Chondrocyte (in vitro differentiated cells): Measurements from ENCODE around the gene INHBB. TPM values are rescaled to one million over a fixed set of nuclear protein-coding genes. Genes with fewer than 3 reads are reported as not detected.

Experiments
- DNase-seq: peaks from one replicate; pipeline ENCODE4 v3.0.0; 2021; ENCODE audit warnings: mixed read lengths, low spot score
- H3K27ac Mint-ChIP-seq: one replicate; pipeline ENCODE4 v1.8.0; 2021; ENCODE audit warnings: mild to moderate bottlenecking, moderate library complexity, mixed read lengths; ENCODE audit not compliant: unreplicated experiment
- H3K27me3 Mint-ChIP-seq: 2 replicates; pipeline ENCODE4 v1.8.0; 2021; ENCODE audit warnings: low read depth, mixed read lengths
- H3K36me3 Mint-ChIP-seq: 2 replicates; pipeline ENCODE4 v1.8.0; 2021; ENCODE audit warnings: low read depth, mixed read lengths
- H3K4me1 Mint-ChIP-seq: 2 replicates; pipeline ENCODE4 v1.8.0; 2021; ENCODE audit warnings: low read depth, mild to moderate bottlenecking, mixed read lengths
- H3K4me3 Mint-ChIP-seq: one replicate; pipeline ENCODE4 v1.8.0; 2021; ENCODE audit warnings: mild to moderate bottlenecking, moderate library complexity, mixed read lengths; ENCODE audit not compliant: unreplicated experiment
- H3K9me3 Mint-ChIP-seq: 2 replicates; pipeline ENCODE4 v1.8.0; 2021; ENCODE audit warnings: low read depth, mixed read lengths
- total RNA-seq: library from RNA; stranded (reverse); gene quantifications from 3 replicates; pipeline ENCODE4 v1.2.1, GENCODE V29; 2021
- TF ChIP-seq, protein P1 (sequence below): fragments of 200-600 bp; sonication (generic); IDR thresholded peaks from 2 replicates; pipeline ENCODE4 v1.5.0; 2021; ENCODE audit warnings: antibody characterized with exemption, mild to moderate bottlenecking, moderate library complexity

INHBB gene
- total RNA-seq, 1 donor from 2014 or later, result 1.3 TPM

DNA sequence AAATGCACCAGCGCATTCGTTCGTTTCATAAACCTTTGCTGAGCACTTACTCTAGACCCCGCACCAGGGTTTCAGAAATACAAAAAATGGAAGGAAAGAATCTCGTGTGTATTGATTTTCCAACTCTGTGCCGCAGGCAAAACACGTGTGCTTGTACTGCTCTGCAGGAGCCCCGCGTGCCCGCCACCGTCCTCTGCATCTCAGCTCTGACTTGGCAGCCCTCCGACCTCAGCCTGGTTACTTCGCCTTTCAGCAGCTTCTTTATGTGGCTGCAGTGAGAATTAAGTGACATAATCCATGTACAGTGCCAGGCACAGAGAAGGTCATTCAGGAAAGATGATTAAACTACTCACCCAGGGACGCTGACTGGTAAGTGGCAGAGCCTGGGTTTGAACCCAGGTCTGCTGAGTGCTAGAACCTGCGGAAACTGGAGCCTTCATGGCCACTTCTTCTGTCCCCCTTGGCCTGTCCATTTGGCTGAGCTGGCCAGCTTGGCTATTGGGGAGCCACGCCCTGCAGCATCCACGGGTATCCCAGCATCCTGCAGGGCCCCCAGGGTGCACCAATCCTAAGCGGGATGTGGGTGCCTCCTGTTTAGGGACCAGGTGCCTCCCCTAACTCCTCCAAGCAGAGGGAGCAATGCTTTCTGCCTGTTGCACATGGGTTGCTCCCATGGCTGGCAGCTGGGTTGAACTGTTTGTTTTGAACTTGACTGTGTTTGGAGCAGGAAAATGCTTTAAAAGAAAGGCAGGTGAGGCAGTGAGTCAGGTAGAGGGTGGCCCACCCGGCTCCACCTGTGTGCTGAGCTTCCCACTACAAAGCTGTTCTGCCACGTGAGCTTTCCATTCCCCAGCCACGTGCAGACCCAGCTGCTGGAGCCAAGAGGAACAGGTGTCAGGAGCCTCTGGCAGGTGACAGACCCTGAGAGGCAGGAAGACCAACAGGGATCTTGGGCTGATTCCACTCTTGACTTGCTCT is 34.3 kb downstream of the INHBB start:
- peaks cover 2% of the 10 kb centered on the region for H3K36me3 Mint-ChIP-seq
- H3K4me1 Mint-ChIP-seq, result no peaks in the 10 kb centered on the region
- no peak overlapping the region for H3K27ac Mint-ChIP-seq
- no peak for DNase-seq
- TF ChIP-seq, protein P1, sequence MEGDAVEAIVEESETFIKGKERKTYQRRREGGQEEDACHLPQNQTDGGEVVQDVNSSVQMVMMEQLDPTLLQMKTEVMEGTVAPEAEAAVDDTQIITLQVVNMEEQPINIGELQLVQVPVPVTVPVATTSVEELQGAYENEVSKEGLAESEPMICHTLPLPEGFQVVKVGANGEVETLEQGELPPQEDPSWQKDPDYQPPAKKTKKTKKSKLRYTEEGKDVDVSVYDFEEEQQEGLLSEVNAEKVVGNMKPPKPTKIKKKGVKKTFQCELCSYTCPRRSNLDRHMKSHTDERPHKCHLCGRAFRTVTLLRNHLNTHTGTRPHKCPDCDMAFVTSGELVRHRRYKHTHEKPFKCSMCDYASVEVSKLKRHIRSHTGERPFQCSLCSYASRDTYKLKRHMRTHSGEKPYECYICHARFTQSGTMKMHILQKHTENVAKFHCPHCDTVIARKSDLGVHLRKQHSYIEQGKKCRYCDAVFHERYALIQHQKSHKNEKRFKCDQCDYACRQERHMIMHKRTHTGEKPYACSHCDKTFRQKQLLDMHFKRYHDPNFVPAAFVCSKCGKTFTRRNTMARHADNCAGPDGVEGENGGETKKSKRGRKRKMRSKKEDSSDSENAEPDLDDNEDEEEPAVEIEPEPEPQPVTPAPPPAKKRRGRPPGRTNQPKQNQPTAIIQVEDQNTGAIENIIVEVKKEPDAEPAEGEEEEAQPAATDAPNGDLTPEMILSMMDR, result no peak
- H3K9me3 Mint-ChIP-seq, result no peaks in the 10 kb centered on the region
- peaks cover 37% of the 10 kb centered on the region for H3K27me3 Mint-ChIP-seq
- no peak overlapping the region for H3K4me3 Mint-ChIP-seq

DNA sequence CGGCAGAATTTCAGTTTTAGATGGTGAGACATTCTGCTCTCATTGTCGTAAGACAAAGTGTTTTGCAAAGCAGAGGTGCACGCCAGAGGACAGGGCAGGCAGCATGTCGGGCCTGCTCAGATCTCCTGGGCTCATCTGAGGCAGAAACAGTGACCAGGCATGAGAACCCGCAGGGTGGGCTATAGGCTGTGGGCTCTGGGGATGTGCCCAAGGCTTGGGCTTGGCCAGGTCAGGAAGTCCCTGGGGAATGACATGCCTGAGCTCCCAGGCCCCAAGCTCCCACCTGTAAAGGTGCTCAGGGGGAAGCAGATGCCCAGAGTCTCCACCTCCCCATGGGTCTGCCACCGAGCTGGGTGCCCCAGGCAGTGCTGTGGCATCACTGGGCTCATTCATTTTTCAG is 35.3 kb downstream of the INHBB start:
- Mint-ChIP-seq H3K4me3 (no peak overlapping the region), H3K27ac (no peak overlapping the region), H3K36me3 (peaks cover 2% of the 10 kb centered on the region), H3K27me3 (peaks cover 35% of the 10 kb centered on the region), H3K9me3 (no peaks in the 10 kb centered on the region), H3K4me1 (no peaks in the 10 kb centered on the region)
- DNase-seq, result no peak
- TF ChIP-seq, protein P1, result no peak

DNA sequence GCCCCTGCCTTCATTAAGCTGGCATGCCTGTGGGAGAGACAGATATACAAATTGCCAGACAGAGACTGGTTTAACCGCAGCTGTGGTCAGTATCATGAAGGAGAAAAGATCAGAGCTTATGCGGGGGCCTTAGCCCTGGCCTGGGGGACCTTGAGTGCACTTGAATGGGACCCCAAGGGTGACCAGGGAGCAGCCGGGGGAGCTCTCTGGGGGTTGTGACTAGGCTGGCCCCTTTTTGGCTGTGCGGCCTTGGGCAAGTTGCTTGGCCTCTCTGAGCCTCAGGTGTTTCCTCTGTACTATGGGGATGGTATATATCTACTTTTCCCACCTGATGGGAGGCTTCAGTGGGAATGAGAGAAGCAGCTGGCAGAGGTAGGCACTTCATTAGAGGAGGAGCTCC is 35.7 kb downstream of the INHBB start:
- H3K36me3 Mint-ChIP-seq, result peaks cover 2% of the 10 kb centered on the region
- no peak for DNase-seq
- no peak overlapping the region for H3K4me3 Mint-ChIP-seq
- H3K27ac Mint-ChIP-seq, result no peak overlapping the region
- H3K27me3 Mint-ChIP-seq, result peaks cover 35% of the 10 kb centered on the region
- no peaks in the 10 kb centered on the region for H3K4me1 Mint-ChIP-seq
- no peaks in the 10 kb centered on the region for H3K9me3 Mint-ChIP-seq
- TF ChIP-seq, protein P1, result no peak

GRCh38 chr2:120382541-120383144 is 36.7 kb downstream of the INHBB start:
- Mint-ChIP-seq H3K9me3 (no peaks in the 10 kb centered on the region), H3K36me3 (peaks cover 2% of the 10 kb centered on the region), H3K27ac (no peak overlapping the region), H3K4me3 (no peak overlapping the region), H3K27me3 (peaks cover 30% of the 10 kb centered on the region), H3K4me1 (no peaks in the 10 kb centered on the region)
- TF ChIP-seq, protein P1, result no peak
- peak; percentile 51 for DNase-seq

GRCh38 chr2:120383191-120383590 is 37.3 kb downstream of the INHBB start:
- H3K27ac Mint-ChIP-seq, result no peak overlapping the region
- DNase-seq, result peak; percentile 30
- H3K9me3 Mint-ChIP-seq, result no peaks in the 10 kb centered on the region
- peaks cover 2% of the 10 kb centered on the region for H3K36me3 Mint-ChIP-seq
- H3K4me1 Mint-ChIP-seq, result no peaks in the 10 kb centered on the region
- TF ChIP-seq, protein P1, result no peak
- H3K27me3 Mint-ChIP-seq, result peaks cover 25% of the 10 kb centered on the region
- H3K4me3 Mint-ChIP-seq, result no peak overlapping the region
